ENCODE results near the gene MSRB2.

DNA sequence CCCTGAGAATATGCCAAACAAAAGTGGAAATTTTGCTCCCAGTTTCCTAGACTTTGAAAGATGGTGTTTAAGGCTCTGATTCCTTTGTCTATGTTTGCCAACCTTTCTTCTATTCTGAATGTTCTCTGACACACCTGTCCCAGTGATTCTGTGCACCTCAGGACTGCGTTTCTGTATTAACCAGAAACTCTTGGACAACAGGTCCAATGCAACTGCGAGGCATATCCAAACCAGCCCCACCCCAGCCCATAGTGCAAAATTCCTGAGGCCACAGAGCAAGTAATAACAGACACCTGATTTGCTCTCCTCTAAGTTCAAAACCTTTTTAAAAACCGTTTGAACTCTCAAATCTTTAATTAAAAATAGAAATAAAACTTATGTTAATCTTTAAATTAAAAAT, 37.0 kb upstream of the MSRB2 start:
- TF ChIP-seq EP300 (IDR thresholded peaks at IDR 0.05; ENCODE audit: borderline replicate concordance in 1 of 2, low read depth in 2 of 2, low read length in 2 of 2): no peak
- no peak for TF ChIP-seq YY1 (IDR thresholded peaks at IDR 0.05; ENCODE audit: low read depth, low read length)
- TF ChIP-seq EGR1 (IDR thresholded peaks at IDR 0.05; ENCODE audit: borderline replicate concordance, low read depth, low read length): no peak
- no peak for TF ChIP-seq CTCF (IDR thresholded peaks at IDR 0.05; ENCODE audit: control extremely low read depth in 1 of 3, insufficient read depth in 1 of 3, low read depth in 1 of 3, low read length in 3 of 3)
- TF ChIP-seq SUZ12 (IDR thresholded peaks at IDR 0.05; ENCODE audit: low read length): no peak
- TF ChIP-seq POLR2AphosphoS5 (IDR thresholded peaks at IDR 0.05; ENCODE audit: low read depth, low read length): no peak
- no peak for TF ChIP-seq SIN3A (conservative IDR thresholded peaks at IDR 0.05 in 1 of 2, IDR thresholded peaks at IDR 0.05 in 1 of 2; ENCODE audit: low read depth in 1 of 2, low read length in 2 of 2)
- no peak for TF ChIP-seq PHF8 (conservative IDR thresholded peaks at IDR 0.05; ENCODE audit: low read depth, low read length)
- no peak for TF ChIP-seq CHD1 (IDR thresholded peaks at IDR 0.05; ENCODE audit: low read depth, low read length)
- no peak for TF ChIP-seq TEAD4 (IDR thresholded peaks at IDR 0.05; ENCODE audit: low read depth, low read length)
- no peak for TF ChIP-seq BRCA1 (IDR thresholded peaks at IDR 0.05; ENCODE audit: low read depth, low read length)
- TF ChIP-seq CHD2 (IDR thresholded peaks at IDR 0.05; ENCODE audit: low read length): no peak
